Measurements from ENCODE around the gene PPFIA3. TPM values are rescaled to one million over a fixed set of nuclear protein-coding genes. Genes with fewer than 3 reads are reported as not detected.
A peak's percentile ranks its signal among the peaks of the same experiment; 100 is the strongest.
"Not testable (repeated sequence)": the region's sequence is repeated elsewhere in the genome, so short reads cannot be mapped to it uniquely, and the experiment has no call there.

PPFIA3 gene
- total RNA-seq, 1 donor from 2014 or later, result 2.3 TPM

- ATAC-seq; DNase-seq (ENCODE audit: low spot score): not testable (repeated sequence)
These were observed 2.5 kb downstream of the PPFIA3 start for GRCh38 chr19:49121841-49122240.

DNA sequence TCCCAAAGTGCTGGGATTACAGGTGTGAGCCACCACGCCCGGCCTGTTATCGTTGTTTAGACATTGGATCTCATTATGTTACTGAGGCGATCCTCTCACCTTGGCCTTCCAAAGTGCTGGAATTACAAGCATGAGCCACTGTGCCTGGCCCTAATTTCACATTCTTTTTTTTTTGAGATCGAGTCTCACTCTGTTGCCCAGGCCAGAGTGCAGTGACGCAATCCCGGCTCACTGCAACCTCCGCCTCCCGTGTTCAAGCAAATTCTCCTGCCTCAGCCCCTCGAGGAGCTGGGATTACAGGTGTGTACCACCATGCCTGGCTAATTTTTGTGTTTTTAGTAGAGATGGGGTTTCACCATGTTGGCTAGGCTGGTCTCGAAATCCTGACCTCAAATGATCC, 3.9 kb downstream of the PPFIA3 start:
- ATAC-seq, result not testable (repeated sequence)

GRCh38 chr19:49125025-49125731, 5.8 kb downstream of the PPFIA3 start:
- DNase-seq (ENCODE audit: low spot score) (no peak), ATAC-seq (no peak)

More for the DNA sequence above, 3.9 kb downstream of the PPFIA3 start:
- not testable (repeated sequence) for DNase-seq (ENCODE audit: low spot score)

GRCh38 chr19:49126575-49126974, 7.2 kb downstream of the PPFIA3 start:
- ATAC-seq (no peak), DNase-seq (ENCODE audit: low spot score) (no peak)

DNA sequence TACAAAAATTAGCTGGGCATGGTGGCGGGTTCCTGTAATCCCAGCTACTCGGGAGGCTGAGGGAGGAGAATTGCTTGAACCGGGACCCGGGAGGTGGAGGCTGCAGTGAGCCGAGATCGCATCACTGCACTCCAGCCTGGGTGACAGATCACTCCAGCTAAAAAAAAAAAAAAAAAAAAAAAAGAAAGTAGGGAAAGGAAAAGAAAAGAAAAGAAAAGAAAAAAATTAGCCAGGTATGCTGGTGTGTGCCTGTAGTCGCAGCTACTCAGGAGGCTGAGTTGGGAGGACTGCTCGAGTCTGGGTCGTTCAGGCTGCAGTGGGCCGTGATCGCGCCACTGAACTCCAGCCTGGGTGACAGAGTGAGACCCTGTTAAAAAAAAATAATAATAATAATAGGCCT, 7.9 kb downstream of the PPFIA3 start:
- ATAC-seq; DNase-seq (ENCODE audit: low spot score): not testable (repeated sequence)

- ATAC-seq, result peak; percentile 99
These were observed 8.6 kb downstream of the PPFIA3 start for GRCh38 chr19:49127674-49128544.

GRCh38 chr19:49128545-49129237, 9.3 kb downstream of the PPFIA3 start:
- DNase-seq (ENCODE audit: low spot score) (no peak), ATAC-seq (no peak)

More at GRCh38 chr19:49127674-49128544, 8.6 kb downstream of the PPFIA3 start:
- DNase-seq (ENCODE audit: low spot score), result peak; percentile 96

GRCh38 chr19:49129238-49129583, 9.9 kb downstream of the PPFIA3 start:
- no peak for ATAC-seq

DNA sequence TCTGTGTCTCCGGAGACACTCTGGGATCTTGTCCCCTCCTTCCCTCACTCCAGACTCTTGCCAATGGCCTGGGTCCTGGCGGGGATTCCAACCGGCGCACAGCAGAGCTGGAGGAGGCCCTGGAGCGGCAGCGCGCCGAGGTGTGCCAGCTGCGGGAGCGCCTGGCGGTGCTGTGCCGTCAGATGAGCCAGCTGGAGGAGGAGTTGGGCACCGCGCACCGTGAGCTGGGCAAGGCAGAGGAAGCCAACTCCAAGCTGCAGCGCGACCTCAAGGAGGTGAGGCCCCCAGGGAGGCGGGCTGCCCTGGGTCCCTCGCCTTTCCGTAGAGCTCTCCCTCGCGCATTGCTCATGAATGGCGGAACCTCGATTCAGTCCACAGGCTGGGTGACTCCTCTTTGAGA, 11.0 kb downstream of the PPFIA3 start:
- ATAC-seq (no peak), DNase-seq (ENCODE audit: low spot score) (no peak)

More at GRCh38 chr19:49129238-49129583, 9.9 kb downstream of the PPFIA3 start:
- no peak for DNase-seq (ENCODE audit: low spot score)

DNA sequence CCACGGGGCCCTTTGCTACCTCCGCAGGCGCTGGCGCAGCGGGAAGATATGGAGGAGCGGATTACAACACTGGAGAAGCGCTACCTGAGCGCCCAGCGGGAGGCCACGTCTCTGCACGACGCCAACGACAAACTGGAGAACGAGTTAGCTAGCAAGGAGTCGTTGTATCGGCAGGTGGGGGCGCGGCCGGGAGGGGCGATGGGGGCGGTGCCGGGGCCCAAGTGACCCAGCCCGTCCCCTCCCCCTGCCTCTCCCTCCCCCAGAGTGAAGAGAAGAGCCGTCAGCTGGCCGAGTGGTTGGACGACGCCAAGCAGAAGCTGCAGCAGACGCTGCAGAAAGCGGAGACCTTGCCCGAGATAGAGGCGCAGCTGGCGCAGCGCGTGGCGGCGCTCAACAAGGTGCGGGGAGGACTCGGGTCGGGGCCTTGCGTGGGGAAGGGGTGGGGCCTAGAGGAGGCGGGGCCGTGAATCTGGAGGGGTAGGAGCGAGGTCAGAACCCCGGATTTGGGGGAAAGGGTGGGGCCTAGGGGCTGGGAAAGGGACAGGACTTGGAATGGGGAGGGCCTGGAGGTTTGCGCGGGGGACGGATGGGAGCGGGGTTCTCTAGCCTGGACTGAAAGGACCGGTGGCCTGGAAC, 13.7 kb downstream of the PPFIA3 start:
- no peak for DNase-seq (ENCODE audit: low spot score)
- ATAC-seq, result peak; percentile 26

GRCh38 chr19:49133621-49134454, 14.5 kb downstream of the PPFIA3 start:
- DNase-seq (ENCODE audit: low spot score) (no peak), ATAC-seq (peak; percentile 79)

DNA sequence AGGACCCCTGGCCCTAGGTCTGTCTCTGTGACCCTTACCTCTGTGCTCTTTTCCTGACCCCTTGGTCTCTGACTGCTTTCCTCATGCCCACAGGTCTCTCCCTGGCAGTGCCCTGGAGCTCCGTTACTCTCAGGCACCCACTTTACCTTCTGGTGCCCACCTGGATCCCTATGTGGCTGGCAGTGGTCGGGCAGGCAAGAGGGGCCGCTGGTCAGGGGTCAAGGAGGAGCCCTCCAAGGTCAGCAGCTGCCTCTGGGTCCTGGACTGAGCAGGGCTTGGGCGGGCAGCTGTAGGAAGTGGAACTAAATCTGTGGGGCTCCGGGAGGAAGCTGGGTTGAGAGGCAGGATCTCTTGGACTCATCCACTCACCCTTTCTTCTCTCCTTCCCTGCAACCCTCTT, 16.3 kb downstream of the PPFIA3 start:
- DNase-seq (ENCODE audit: low spot score), result no peak
- ATAC-seq, result no peak

- ATAC-seq, result no peak
- DNase-seq (ENCODE audit: low spot score), result no peak
These were observed 17.4 kb downstream of the PPFIA3 start for GRCh38 chr19:49136771-49137171.

- DNase-seq (ENCODE audit: low spot score) (no peak), ATAC-seq (no peak)
These were observed 21.6 kb downstream of the PPFIA3 start for GRCh38 chr19:49140951-49141350.

DNA sequence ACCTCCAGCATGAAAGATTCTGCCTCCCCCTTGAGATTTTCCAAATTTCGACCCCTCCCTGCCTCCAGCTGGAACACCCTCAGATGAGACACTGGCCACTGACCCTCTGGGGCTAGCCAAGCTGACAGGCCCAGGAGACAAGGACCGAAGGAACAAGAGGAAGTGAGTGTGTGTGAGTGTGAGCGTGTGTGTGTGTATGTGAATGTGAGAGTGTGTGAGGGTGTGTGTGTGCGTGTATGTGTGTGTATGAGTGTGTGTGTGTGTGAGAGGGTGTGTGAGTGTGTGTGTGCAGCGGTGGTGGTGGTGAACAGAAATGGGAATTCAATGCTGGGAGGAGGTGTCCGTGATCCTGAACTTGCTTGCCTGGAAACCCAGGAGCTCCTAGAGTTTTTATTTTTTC, 22.0 kb downstream of the PPFIA3 start:
- ATAC-seq, result no peak
- no peak for DNase-seq (ENCODE audit: low spot score)

- peak; percentile 83 for ATAC-seq
These were observed 23.6 kb downstream of the PPFIA3 start for GRCh38 chr19:49142866-49143335.

DNA sequence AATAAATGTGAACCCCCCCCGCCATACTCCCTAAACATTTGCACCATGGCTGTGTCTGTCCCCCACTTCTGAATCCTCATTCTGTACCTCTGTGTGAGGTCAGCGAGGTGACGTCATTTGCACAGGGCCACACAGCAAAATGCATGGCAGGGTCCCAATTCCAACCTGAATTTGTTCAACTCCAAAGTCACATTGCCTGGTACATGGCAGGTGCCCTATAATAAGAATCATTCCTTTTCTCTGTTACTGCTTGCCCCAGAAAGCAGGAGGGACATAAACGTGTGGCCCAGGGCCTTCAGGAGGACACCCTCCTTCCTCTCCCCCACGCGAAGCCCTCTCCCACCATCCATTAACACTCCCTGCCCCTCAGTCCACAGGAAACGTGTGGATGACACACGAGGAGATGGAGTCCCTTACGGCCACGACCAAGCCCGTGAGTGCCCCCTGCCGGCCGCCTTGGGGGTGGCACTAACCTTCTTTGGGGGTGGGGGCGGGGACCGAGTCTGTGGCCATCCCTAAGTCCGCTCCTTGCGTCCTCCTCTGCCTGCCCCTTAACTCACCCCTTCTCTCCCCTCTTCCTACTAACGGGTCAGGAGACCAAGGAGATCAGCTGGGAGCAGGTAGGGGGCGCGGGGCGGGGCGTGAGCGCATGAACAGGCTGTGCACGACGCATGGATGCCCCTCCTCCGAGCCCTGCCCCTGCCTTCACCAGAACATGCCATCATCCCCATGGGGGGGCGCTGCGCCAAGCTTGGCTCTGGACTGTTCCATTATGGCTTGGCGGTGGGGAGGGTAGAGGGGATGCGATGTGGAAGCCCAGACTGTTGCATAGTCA, 26.4 kb downstream of the PPFIA3 start:
- peak; percentile 77 for DNase-seq (ENCODE audit: low spot score)

More at GRCh38 chr19:49142866-49143335, 23.6 kb downstream of the PPFIA3 start:
- no peak for DNase-seq (ENCODE audit: low spot score)

DNA sequence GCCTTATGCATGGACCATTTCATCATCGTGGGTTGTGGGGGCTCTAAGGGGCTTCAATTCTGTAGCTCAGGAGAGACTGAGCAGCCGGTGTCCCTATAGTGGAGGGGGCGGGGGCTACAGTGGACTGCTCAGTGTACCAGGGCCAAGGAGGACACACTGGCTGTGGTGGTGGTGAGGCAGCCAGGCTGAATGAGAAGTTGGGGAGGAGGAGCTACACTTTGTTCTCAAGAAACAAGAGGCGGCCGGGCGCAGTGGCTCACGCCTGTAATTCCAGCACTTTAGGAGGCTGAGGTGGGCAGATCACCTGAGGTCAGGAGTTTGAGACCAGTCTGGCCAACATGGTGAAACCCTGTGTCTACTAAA, 27.0 kb downstream of the PPFIA3 start:
- not testable (repeated sequence) for DNase-seq (ENCODE audit: low spot score)

More for the DNA sequence above, 26.4 kb downstream of the PPFIA3 start:
- peak; percentile 37 for ATAC-seq

More for the DNA sequence above, 27.0 kb downstream of the PPFIA3 start:
- ATAC-seq, result not testable (repeated sequence)

Data from left lobe of liver (tissue), 2 donors.